ENCODE results near the gene F13B.
"Not testable (repeated sequence)": the region's sequence is repeated elsewhere in the genome, so short reads cannot be mapped to it uniquely, and the experiment has no call there.

- not testable (repeated sequence) for TF ChIP-seq CTCF (IDR thresholded peaks at IDR 0.05; ENCODE audit: low read depth, low read length, poor library complexity, severe bottlenecking); EZH2phosphoT487 (IDR thresholded peaks at IDR 0.05; ENCODE audit: borderline replicate concordance, low read length)
Observed at GRCh38 chr1:197096971-197097370, 29.9 kb upstream of the F13B start.

All from DOHH2 (cell line).